ENCODE measurements around the gene MYBL2. TPM values are rescaled to one million over a fixed set of nuclear protein-coding genes. Genes with fewer than 3 reads are reported as not detected.

Gene MYBL2
- total and polyA plus RNA-seq, 12 donors: 0.09 to 6.0 (median 0.27) TPM; not detected in 2

DNA sequence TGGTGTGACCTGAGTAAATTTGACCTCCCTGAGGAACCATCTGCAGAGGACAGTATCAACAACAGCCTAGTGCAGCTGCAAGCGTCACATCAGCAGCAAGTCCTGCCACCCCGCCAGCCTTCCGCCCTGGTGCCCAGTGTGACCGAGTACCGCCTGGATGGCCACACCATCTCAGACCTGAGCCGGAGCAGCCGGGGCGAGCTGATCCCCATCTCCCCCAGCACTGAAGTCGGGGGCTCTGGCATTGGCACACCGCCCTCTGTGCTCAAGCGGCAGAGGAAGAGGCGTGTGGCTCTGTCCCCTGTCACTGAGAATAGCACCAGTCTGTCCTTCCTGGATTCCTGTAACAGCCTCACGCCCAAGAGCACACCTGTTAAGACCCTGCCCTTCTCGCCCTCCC, 35.6 kb downstream of the MYBL2 start:
- Histone ChIP-seq H3K4me3 (no peak overlapping the region), H3K36me3 (peaks cover 0 to 5% (median 0%) of the 10 kb centered on the region in 9 donors), H3K9me3 (no peaks in the 10 kb centered on the region), H3K4me1 (no peaks in the 10 kb centered on the region), H3K27me3 (no peaks in the 10 kb centered on the region), H3K27ac (no peak overlapping the region)
- WGBS, 2 donors: 96 to 98% methylated on average over 14 of the region's 14 CpGs
- intact Hi-C loops (cut with DNase I): no loop called here
- DNase-seq: no peak
- ATAC-seq: no peak
- TF ChIP-seq, protein P1, sequence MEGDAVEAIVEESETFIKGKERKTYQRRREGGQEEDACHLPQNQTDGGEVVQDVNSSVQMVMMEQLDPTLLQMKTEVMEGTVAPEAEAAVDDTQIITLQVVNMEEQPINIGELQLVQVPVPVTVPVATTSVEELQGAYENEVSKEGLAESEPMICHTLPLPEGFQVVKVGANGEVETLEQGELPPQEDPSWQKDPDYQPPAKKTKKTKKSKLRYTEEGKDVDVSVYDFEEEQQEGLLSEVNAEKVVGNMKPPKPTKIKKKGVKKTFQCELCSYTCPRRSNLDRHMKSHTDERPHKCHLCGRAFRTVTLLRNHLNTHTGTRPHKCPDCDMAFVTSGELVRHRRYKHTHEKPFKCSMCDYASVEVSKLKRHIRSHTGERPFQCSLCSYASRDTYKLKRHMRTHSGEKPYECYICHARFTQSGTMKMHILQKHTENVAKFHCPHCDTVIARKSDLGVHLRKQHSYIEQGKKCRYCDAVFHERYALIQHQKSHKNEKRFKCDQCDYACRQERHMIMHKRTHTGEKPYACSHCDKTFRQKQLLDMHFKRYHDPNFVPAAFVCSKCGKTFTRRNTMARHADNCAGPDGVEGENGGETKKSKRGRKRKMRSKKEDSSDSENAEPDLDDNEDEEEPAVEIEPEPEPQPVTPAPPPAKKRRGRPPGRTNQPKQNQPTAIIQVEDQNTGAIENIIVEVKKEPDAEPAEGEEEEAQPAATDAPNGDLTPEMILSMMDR (IDR thresholded peaks at IDR 0.05): no peak

DNA sequence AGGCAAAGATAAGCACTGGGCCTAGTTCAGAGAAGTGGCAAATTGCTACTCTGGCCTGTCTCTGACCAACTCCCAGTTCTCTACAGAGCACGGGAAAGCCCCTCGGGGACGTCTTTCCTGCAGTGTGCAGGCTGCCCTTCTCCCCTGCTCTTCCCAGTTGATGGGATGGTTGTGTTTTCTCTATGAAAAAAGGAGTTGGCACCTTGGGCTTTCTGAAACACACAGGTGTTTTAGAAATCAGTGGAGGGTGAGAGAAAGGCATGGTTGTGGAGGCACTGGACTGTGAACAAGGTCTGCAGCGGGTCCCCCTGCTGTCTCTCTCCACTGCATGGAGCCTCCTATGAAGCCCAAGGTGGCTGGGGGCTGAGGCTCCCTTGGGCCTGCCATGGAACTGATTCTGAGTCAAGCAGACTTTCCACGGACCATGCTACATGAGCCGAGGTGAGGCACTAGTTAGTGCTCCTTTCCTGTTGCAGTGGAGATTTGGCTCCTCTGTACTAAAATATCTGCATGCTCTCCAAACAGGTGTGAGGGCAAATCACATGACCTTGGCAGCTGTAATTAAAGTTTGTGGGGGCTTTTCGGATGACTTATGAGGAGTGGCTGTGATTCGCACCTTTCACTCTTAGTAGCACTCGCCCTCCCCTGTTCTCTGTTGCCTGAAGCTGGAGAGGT, 43.6 kb downstream of the MYBL2 start:
- H3K27ac ChIP-seq: no peak overlapping the region
- ATAC-seq (no peak), DNase-seq (no peak)
- no peak overlapping the region for H3K4me3 ChIP-seq
- TF ChIP-seq, protein P1 (IDR thresholded peaks at IDR 0.05): no peak
- no peaks in the 10 kb centered on the region for H3K9me3 ChIP-seq
- H3K4me1 ChIP-seq: no peaks in the 10 kb centered on the region
- H3K27me3 ChIP-seq: no peaks in the 10 kb centered on the region
- intact Hi-C loops (cut with DNase I): no loop called here
- 94% methylated on average over 9 of the region's 9 CpGs for WGBS, 2 donors
- peaks cover 0 to 7% (median 0%) of the 10 kb centered on the region in 9 donors for H3K36me3 ChIP-seq

DNA sequence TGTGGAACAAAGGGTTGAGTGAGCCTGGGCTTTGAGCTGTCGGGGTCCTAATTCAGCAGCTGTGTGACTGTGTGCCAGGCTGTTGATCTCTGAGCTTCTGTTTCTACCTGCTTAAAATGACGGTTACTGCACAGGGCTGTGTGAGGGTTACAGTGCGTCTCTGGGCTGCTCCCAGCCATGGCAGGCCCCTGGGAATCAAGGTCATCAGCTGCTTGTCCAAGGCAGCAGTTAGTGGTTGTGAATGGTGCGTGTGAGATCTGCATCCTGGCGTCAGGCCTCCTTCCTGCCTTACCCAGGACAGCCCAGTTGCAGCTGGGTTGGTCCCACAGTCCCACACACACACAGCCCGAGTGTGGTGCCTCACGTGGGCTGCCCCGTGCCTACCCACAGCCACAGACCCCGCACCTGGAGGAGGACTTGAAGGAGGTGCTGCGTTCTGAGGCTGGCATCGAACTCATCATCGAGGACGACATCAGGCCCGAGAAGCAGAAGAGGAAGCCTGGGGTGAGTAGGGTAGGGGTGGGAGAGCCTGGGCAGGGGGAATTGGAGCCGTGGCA, 44.3 kb downstream of the MYBL2 start:
- Histone ChIP-seq H3K27ac (no peak overlapping the region), H3K27me3 (no peaks in the 10 kb centered on the region), H3K9me3 (no peaks in the 10 kb centered on the region), H3K36me3 (peaks cover 0 to 7% (median 0%) of the 10 kb centered on the region in 9 donors), H3K4me1 (no peaks in the 10 kb centered on the region), H3K4me3 (no peak overlapping the region)
- TF ChIP-seq, protein P1 (IDR thresholded peaks at IDR 0.05): no peak
- no peak for ATAC-seq
- DNase-seq: no peak
- intact Hi-C loops (cut with DNase I): no loop called here
- WGBS, 2 donors: 91 to 93% methylated on average over 15 of the region's 15 CpGs

DNA sequence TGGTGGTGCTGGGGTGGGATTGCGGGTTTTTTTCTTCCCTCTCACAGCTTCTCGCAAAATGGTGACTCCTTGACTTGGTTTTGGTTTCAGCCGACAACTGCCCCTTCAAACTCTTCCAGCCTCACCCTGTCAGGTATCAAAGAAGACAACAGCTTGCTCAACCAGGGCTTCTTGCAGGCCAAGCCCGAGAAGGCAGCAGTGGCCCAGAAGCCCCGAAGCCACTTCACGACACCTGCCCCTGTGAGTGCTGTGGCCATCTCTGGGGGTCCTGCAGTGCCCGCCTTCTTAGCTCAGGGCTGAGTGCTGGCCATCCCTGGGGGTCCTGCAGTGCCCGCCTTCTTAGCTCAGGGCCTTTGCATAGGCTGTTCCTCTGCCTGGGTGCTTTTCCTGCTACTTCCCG, 48.1 kb downstream of the MYBL2 start:
- Histone ChIP-seq H3K27ac (no peak overlapping the region), H3K4me3 (no peak overlapping the region), H3K9me3 (peaks cover 0 to 2% (median 0%) of the 10 kb centered on the region in 11 donors), H3K4me1 (no peaks in the 10 kb centered on the region), H3K36me3 (peaks cover 0 to 2% (median 0%) of the 10 kb centered on the region in 9 donors), H3K27me3 (peaks cover 0 to 4% (median 0%) of the 10 kb centered on the region in 7 donors)
- WGBS, 2 donors: 96 to 98% methylated on average over 9 of the region's 9 CpGs
- TF ChIP-seq, protein P1 (IDR thresholded peaks at IDR 0.05): no peak
- ATAC-seq (no peak), DNase-seq (no peak)
- intact Hi-C loops (cut with DNase I): no loop called here
